ENCODE results near the gene RPL26. TPM values are rescaled to one million over a fixed set of nuclear protein-coding genes. Genes with fewer than 3 reads are reported as not detected.

Gene RPL26
- total RNA-seq, 1 donor from 2014 or later, result 10,136 TPM

DNA sequence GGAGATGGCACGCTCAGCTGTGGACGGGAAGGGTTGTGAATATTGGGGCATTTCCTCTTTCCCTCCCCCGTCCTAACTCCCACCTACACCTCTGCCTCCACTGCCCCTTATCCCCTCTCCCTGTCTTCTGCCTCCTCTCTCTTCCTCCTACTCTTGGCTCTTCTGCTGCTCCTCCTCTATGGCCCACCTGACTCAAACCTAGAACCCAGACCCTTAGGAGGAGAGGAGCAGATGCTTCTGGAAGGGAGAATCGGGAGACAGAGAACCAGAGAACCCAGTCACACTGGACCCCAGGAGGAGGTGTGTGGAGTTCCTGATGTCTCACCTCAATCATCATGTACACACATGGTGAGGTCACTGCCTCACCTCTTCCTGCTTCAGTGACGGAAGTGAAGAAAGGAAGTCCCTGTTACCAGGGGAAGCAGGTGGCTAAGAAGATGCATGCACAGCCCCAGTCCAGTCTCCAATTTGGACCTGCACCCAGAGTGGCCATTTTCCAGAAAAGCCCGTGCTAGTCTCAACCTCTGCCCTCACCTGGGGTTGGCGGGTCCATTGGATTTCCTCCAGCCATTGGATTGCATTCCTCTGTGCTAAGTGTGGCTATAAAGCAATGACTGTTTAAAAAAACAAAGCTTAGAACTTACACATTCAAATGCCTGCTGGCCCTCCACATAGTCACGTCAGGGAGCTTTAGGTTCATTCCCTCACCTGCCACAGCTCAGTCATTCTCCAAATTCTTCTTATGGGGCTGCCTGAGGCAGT lies 10.7 kb upstream of the RPL26 start:
- Histone ChIP-seq H3K4me3 (ENCODE audit: low read depth, low read length) (no peak overlapping the region), H3K36me3 (ENCODE audit: control insufficient read depth, insufficient read depth, low read length) (no peaks in the 10 kb centered on the region), H3K27me3 (ENCODE audit: control insufficient read depth, insufficient read depth, low read length) (no peaks in the 10 kb centered on the region)
- DNase-seq (ENCODE audit: low read depth) (peak; percentile 87), FAIRE-seq (peak; percentile 93)
- TF ChIP-seq CTCF (IDR thresholded peaks at IDR 0.05; ENCODE audit: insufficient read depth, low read length, severe bottlenecking), result no peak

DNA sequence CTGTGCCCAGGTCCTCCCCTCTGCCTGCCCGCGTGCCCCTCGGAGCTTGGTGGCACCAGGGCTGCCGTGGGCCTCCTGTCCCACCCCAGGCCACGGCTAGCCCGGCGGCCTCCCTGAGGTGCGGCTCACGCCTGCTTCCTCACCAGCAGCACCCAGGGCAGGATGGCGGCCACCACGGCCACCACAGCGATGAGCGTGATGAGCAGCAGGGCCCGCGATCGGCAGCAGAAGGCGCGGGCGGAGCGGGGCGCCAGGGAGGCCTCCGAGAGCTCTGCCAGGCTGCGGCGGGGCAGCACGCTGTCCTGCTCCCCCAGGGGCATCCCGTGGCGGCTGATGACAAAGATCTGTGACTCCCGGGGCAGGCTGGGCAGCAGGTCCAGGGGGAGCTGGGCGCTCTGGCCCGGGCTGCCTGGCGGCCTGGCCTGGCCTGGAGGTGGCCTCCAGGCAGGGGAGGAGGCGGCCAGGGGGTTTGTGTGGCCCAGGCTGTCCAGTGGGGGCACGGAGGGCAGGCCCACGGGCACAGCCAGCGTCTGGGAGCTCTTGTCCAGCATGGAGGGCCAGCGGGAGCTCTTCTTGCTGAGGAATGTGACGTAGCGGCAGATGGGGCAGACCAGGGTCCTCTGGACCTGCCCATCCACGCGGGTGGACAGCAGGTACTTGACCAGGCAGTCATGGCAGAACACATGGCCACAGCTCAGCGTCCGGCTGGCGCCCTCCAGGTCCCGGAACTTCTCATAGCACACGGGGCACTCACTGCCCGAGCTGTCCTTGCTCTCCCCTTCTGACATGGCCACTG lies 9.9 kb upstream of the RPL26 start:
- Histone ChIP-seq H3K36me3 (ENCODE audit: control insufficient read depth, insufficient read depth, low read length) (no peaks in the 10 kb centered on the region), H3K4me3 (ENCODE audit: low read depth, low read length) (no peak overlapping the region), H3K27me3 (ENCODE audit: control insufficient read depth, insufficient read depth, low read length) (no peaks in the 10 kb centered on the region)
- no peak for TF ChIP-seq CTCF (IDR thresholded peaks at IDR 0.05; ENCODE audit: insufficient read depth, low read length, severe bottlenecking)
- FAIRE-seq (no peak), DNase-seq (ENCODE audit: low read depth) (no peak)

DNA sequence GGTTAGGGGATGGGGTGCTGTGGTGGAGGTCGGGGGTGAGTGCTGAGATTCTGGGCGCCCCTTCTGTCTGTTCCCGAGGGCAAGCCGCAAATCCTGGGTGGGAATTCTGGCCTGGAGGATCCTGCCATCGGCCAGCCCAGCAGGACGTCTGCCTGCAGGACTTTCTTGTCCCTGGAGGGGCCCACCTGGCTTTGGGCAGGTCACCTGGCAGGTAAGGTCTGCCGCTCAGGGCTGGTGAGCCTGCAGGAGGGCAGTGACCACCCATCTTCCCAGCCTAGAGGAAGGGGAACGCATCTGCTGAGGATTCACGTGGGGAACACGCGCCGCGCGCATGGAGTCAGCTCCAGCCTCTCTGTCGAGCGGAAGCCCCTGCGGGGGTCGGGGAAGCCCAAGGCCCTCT lies 9.3 kb upstream of the RPL26 start:
- no peak for FAIRE-seq
- no peak for DNase-seq (ENCODE audit: low read depth)
- TF ChIP-seq CTCF (IDR thresholded peaks at IDR 0.05; ENCODE audit: insufficient read depth, low read length, severe bottlenecking), result no peak
- Histone ChIP-seq H3K36me3 (ENCODE audit: control insufficient read depth, insufficient read depth, low read length) (no peaks in the 10 kb centered on the region), H3K27me3 (ENCODE audit: control insufficient read depth, insufficient read depth, low read length) (no peaks in the 10 kb centered on the region), H3K4me3 (ENCODE audit: low read depth, low read length) (no peak overlapping the region)

DNA sequence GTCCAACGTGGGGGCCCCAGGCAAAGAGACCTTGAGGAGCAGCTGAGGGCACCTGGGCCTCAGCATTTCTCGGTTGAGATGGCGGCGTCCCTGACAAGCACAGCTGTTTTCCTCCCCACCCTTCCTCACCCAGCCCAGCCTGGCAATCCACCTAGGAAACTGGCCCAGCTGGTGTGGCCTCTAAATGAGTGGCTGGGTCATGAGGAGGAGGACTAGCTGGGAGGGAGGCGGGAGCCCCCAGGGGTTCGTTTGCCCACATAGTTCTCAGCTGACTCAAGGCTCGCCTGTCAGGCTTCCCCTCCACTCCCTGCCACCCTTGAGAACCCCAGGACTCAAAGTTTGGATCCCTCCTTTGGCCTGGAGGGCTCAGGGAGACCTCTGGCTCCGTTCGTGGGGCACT lies 8.7 kb upstream of the RPL26 start:
- TF ChIP-seq CTCF (IDR thresholded peaks at IDR 0.05; ENCODE audit: insufficient read depth, low read length, severe bottlenecking), result no peak
- H3K27me3 ChIP-seq (ENCODE audit: control insufficient read depth, insufficient read depth, low read length), result no peaks in the 10 kb centered on the region
- H3K36me3 ChIP-seq (ENCODE audit: control insufficient read depth, insufficient read depth, low read length), result no peaks in the 10 kb centered on the region
- no peak for FAIRE-seq
- peak; percentile 73 for DNase-seq (ENCODE audit: low read depth)
- H3K4me3 ChIP-seq (ENCODE audit: low read depth, low read length), result no peak overlapping the region

- TF ChIP-seq CTCF (IDR thresholded peaks at IDR 0.05; ENCODE audit: insufficient read depth, low read length, severe bottlenecking), result no peak
- no peak for FAIRE-seq
- Histone ChIP-seq H3K36me3 (ENCODE audit: control insufficient read depth, insufficient read depth, low read length) (no peaks in the 10 kb centered on the region), H3K27me3 (ENCODE audit: control insufficient read depth, insufficient read depth, low read length) (no peaks in the 10 kb centered on the region), H3K4me3 (ENCODE audit: low read depth, low read length) (no peak overlapping the region)
- DNase-seq (ENCODE audit: low read depth), result no peak
These were observed 5.1 kb upstream of the RPL26 start for GRCh38 chr17:8387914-8388651.
